ENCODE results near the gene ZNF525. TPM values are rescaled to one million over a fixed set of nuclear protein-coding genes. Genes with fewer than 3 reads are reported as not detected.
"Not testable (repeated sequence)": the region's sequence is repeated elsewhere in the genome, so short reads cannot be mapped to it uniquely, and the experiment has no call there.

ZNF525 gene
- polyA plus RNA-seq (ENCODE audit: insufficient read length) = 19.1 TPM
- long read RNA-seq, donor 1, partial matches to known transcripts = 0 of 1 reads
- long read RNA-seq, donor 1, other reads (novel, unspliced or antisense) = 0 of 1 reads
- long read RNA-seq, donor 2, partial matches to known transcripts = 17 of 18 reads
- long read RNA-seq, donor 2, other reads (novel, unspliced or antisense) = 0 of 18 reads
- long read RNA-seq, donor 3, partial matches to known transcripts = 0 of 1 reads
- long read RNA-seq, donor 3, other reads (novel, unspliced or antisense) = 0 of 1 reads
- long read RNA-seq, donor 4 = 0 reads
- long read RNA-seq, donor 5, partial matches to known transcripts = 0 of 1 reads
- long read RNA-seq, donor 5, other reads (novel, unspliced or antisense) = 0 of 1 reads
- long read RNA-seq, donor 6, partial matches to known transcripts = 0 of 1 reads
- long read RNA-seq, donor 6, other reads (novel, unspliced or antisense) = 0 of 1 reads
- long read RNA-seq, donor 7 = 0 reads
- long read RNA-seq, donor 8 = 0 reads

GRCh38 chr19:53365134-53365898 lies at the start of gene ZNF525:
Gene ZNF525 (plus strand): TSS chr19:53365705. CDS start chr19:53372282, 6,577 bp downstream.
- DNase-seq = peak; percentile 86

- DNase-seq = no peak
Measured at GRCh38 chr19:53328967-53329366, 36.5 kb upstream of the ZNF525 start.

- DNase-seq = no peak
Measured at GRCh38 chr19:53332484-53332883, 33.0 kb upstream of the ZNF525 start.

- DNase-seq = no peak
Measured at GRCh38 chr19:53333066-53333462, 32.4 kb upstream of the ZNF525 start.

GRCh38 chr19:53333463-53334449 lies 31.7 kb upstream of the ZNF525 start, which contains the start of gene ZNF845:
Gene ZNF845 (plus strand): TSS chr19:53333749. CDS start chr19:53341308, 7,559 bp downstream.
- peak; percentile 90 for DNase-seq

- DNase-seq = not testable (repeated sequence)
Measured at GRCh38 chr19:53344403-53344802, 21.1 kb upstream of the ZNF525 start.

- DNase-seq = no peak
Measured at GRCh38 chr19:53355739-53356138, 9.8 kb upstream of the ZNF525 start.

GRCh38 chr19:53357821-53358581 lies 7.5 kb upstream of the ZNF525 start:
- no peak for DNase-seq

- not testable (repeated sequence) for DNase-seq
Measured at GRCh38 chr19:53360056-53360455, 5.4 kb upstream of the ZNF525 start.

GRCh38 chr19:53365899-53366493 lies 491 bp downstream of the ZNF525 start:
- no peak for DNase-seq

- no peak for DNase-seq
Measured at GRCh38 chr19:53372196-53372595, 6.7 kb downstream of the ZNF525 start.

GRCh38 chr19:53374288-53374687 lies 8.8 kb downstream of the ZNF525 start:
- DNase-seq = no peak

- DNase-seq = no peak
Measured at GRCh38 chr19:53374743-53375142, 9.2 kb downstream of the ZNF525 start.

GRCh38 chr19:53381376-53381775 lies 15.9 kb downstream of the ZNF525 start:
- no peak for DNase-seq

GRCh38 chr19:53388168-53388567 lies 22.7 kb downstream of the ZNF525 start:
- no peak for DNase-seq

GRCh38 chr19:53388904-53389303 lies 23.4 kb downstream of the ZNF525 start:
- no peak for DNase-seq

GRCh38 chr19:53389571-53389970 lies 24.1 kb downstream of the ZNF525 start:
- DNase-seq = no peak

- no peak for DNase-seq
Measured at GRCh38 chr19:53389978-53390377, 24.5 kb downstream of the ZNF525 start.

- DNase-seq = peak; percentile 52
Measured at GRCh38 chr19:53394522-53394973, 29.0 kb downstream of the ZNF525 start.

Data from left kidney (tissue), 8 donors.